Measurements from ENCODE around the gene DHX34. TPM values are rescaled to one million over a fixed set of nuclear protein-coding genes. Genes with fewer than 3 reads are reported as not detected.

DHX34 gene
- total RNA-seq, 1 experiment from 2014 or later: 26.8 TPM

DNA sequence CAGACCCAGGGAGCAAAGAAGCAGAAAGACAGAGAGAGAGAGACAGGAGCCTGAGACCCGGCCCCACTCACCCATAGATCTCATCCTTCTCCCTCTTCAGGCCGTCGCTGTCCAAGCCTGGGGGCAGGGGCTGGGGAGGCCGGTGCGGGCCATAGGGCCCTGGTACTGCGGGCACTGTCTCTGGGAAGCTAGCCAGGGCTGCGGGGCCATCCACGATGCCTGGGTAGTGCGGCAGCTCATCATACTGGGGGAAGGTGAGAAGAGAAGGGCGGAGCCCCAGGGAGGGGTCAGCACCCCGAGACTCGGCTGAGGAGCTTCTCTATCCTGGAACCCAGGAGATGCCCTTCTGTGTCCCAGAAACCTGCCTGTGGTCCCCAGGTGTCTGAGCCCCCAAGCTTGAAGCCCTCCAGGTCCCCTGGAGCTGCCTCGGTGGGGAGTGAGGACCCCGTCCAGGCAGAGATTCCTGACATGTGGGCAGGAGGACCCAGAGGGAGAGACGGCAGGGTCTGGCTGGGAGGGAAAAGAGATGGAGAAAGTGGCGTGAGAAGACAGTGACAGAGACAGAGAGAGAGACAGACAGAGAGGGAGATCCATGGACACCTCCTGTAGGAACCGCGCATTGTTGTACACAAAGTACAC lies 68.1 kb downstream of the DHX34 start:
- DNase-seq (ENCODE audit: low read depth): no peak

DNA sequence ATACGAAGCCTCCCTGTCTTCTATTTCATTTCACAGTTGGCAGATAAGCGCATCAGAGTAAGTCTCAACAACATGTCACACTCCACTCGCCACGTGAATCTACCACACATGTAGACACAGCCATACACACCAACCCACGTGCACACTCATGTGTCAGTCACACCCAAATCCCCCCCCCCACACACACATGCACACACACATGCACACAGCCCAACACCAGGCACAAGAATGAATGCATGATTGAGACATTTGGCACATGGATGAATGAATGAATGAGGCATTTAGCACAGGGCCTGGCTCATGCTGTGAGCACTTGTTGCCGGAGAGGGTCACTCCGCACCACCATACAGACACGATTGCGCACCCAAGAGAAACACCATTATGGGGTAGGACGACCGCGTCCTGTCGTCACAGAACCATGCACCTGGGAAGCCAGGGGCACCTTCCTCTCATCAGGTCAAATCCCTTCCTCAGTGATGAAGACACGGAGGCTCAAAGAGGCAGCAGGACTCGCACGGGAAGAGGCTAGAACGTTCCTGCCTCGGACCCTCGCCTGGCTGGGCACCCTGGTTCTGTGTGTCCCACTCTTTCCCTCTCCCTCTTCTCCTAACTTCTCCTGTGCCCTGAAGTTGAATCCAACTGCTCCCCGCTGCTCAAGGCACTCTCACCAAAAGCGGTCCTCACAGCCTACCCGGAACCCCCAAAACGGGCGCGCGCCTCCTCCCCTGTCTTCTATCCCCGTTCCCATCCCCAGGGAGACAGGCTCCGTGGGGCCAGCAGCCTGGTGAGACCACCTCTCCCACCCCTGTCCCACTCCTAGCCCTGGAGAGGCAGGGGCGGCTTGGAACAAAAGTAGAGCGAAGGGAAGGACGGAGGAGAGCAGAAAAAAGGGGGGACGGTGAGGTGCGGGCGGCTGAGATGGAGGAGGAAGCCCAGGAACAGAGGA lies 68.9 kb downstream of the DHX34 start:
- no peak for DNase-seq (ENCODE audit: low read depth)

DNA sequence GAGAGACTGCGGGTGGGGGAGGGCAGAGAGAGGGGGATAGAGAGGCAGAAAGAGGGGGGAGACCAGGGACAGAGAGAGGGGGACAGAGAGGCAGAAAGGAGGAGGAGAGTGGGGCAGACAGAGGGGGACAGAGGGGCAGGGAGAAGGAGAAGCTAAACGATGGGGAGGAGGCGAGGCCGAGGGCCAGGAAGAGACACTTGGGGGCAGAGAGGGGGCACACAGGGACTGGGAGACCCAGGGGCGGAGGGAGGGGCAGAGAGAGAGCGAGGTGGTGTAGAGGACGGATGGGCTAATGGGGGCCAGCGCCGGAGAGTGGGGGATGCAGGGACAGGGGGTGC lies 69.5 kb downstream of the DHX34 start:
- no peak for DNase-seq (ENCODE audit: low read depth)

DNA sequence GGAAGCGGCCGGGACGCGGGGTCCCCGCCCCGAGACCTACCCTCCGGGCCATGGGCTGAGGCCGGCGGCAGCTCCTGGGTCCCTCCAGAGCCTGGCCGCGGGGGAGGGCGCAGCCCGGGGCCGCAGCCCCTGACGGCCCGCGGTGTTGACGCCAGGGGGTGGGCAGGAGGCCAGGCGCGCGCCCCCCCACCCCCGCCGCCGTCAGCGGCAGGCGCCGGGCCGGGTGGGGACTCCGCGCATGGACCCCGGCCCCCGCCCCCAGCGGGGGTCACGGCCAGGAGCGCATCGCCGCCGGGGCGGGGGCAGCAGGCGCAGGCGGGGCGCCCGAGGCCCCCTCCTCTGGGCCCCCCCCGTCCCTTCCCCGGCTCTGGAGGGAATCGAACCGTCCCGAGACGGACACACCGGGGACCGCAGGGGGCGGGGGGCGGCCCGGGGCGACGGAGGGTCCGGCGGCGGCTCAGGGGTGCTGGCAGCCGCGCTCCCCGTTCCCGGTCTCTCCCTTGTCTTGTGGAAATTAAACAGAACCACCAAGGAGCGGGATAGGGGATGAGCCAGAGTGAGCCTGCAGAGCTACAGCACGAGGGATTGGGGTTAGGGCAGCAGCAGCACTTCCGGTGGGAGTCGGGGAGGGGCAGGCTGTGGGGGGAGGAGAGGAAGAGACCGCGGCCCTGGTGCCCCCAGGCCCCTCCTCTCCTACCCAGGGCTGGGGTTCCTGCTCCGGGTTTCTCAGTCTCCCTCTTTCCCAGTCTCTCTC lies 70.1 kb downstream of the DHX34 start, which contains the start of gene MEIS3:
Gene MEIS3, minus strand, starts transcription at position 498 of the 754 bp plus-strand sequence. Its CDS starts 446 bp downstream, at position 52.
- DNase-seq (ENCODE audit: low read depth): no peak

DNA sequence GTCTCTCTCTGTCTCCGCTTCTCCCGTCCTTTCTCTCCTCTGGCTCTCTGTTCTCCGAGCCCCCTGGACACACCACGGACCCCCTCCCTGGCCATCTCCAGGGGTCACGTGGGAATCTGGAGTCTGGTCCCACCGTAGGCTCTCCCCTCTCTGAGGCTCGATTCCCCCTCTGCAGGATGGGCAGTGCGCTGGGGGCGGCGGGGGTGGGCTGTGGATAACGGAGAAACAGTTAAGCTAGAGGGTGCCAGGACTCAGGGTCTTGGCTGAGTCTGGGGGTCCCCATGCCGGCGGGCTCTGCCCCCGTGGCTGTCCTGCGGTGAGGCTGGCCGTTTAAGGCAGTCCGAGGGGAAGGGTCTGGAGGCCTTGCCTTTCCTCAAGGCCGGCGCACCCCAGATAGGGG lies 70.7 kb downstream of the DHX34 start:
- DNase-seq (ENCODE audit: low read depth): no peak

DNA sequence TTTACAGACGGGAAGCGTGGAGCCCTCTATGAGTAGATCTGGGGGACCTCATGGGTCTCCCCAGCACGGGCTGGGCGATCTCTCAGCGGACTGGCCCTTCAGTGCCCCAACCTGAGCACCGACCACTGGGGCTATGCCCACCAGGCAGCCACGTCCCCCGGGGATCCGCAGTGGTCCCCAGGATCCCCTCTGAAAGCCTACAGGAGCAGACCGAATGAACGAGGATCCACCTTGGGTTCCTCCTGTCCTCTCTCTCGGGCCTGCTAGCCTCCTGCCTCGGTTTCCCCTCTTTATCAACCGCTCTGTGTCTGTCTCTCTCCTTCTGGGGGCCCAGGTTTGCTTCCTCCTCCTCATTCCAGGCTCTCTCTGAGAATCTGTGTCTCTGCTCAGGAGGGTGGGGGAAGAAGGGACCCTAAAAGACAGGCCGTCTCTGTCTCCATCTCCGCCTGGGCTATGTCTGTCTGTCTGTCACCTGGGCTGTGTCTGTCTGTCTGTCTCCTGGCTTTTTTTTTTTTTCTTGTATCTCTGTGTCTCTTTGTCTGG lies 72.2 kb downstream of the DHX34 start:
- no peak for DNase-seq (ENCODE audit: low read depth)

DNA sequence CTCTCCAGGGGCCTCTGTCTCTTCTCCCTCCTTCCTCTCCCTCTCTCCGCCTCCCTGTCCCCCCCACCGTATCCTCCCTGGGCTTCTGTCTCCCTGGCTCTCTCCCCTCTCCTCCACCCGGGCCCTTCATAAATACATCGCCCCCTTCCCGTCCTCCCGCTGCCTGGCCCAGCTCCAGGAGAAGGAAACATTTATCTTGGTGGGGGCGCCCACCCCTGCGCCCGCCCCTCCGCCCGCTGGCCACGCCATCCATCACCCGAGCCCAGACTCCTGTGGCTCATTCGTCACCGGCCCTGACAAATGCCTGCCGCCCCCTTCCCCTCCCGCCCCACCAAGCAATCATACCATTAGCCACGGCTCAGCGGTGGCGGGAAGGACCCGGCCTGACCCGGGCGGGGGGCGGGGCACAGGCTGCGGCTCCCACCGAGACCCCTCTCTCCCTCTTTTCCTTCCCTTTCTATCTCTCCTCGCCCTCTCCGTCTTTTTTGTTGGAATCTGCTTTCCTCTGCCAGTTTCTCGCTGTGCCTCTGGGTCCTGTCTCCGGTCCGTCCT lies 72.8 kb downstream of the DHX34 start:
- no peak for DNase-seq (ENCODE audit: low read depth)

DNA sequence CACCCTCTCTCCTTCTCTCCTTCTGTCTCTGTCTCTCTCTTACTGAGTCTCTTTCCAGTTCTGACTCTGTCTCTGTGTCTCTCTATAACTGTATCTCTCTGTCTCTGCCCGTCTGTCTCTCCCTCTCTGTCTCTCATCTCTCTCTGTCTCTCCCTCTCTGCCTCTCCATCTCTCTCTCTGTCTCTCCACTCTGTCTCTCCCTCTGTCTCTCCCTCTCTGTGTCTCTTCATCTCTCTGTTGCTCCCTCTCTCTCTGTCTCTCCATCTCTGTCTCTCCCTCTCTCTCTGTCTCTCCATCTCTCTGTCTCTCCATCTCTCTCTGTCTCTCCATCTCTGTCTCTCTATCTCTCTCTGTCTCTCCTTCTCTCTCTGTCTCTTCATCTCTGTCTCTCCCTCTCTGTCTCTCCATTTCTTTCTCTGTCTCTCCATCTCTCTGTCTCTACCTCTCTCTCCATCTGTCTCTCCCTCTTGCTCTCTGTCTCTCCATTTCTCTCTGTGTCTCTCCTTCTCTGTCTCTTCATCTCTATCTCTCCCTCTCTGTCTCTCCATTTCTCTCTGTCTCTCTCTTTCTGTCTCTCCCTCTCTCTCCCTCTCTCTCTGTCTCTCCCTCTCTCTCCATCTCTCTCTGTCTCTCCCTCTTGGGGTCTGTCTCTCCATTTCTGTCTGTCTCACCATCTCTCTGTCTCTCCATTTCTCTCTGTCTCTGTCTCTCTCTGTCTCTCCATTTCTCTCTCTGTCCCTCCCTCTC lies 73.5 kb downstream of the DHX34 start:
- DNase-seq (ENCODE audit: low read depth): no peak

DNA sequence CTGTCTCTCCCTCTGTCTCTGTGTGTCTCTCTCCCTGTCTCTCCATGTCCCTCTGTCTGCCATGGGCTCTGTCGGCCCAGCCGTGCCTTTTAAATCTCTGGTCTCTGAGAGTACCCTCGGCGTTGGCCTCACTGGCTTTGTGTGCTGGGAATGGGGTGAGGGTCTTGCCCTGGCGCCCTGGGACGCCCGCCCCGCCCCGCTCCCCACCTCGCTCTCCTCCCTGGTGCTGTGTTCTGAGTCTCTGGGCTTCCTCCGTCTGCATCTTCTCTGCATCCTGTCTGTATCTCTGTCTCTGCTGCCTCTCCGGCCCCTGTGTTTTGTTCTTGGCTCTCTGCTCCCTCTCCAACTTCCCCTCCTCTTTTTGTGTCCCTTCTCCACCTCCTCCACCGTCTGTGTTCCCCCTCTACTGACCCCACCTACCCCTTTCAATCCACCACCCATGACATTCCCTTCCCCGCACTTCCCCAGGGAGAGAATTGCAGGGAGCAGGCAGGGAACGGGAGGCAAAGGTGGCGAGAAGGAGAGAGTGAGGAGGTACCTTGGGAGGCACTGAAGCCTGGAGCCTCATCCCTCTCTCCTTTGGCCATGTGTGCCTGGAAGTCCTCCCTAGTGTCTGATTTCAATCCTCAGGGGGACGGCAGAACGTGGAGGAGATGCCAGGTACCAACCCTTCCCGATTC lies 74.2 kb downstream of the DHX34 start:
- DNase-seq (ENCODE audit: low read depth): no peak

DNA sequence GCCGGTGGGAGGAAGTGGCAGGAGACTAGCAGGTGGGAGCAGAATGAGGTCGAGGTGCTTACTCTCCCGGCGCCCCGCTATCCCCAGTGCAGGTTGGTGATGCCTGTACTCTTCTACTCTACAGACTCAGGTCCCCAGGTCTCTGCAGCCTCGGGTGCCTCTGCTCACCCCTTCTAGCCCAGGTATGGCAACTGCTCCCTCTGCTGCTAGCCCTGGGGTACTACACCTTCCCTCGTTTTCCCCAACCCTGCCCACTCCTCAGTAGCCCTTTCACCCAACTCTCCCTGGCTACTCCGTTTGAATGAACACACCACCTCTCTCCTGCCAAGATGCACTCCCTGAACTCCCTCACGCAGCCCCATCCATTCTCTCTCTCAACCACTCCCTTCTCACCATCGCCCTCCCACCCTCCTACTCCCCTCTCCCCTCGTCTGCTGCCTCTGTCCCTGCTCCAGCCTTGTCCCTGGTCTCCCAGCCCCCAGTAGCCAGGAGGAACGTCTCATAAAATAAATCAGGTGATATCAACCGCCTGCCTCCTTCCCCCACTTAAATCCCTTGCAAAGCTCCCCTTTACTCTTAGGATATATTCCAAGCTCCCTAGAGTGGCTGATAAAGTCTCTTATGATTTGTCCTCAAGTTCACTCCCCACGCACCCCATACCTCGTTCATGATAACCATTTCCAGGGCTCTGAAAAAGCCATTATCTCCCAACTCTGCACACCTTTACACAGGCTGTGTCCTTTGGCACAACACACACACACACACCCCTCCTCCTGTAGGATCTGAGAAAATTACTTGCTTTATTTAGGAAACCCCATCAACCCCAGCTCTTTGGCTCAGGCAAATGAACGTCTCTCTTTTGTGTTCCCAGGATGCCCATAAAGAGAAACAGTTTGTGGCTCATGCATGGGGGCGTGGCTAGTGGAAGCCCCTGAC lies 78.4 kb downstream of the DHX34 start:
- DNase-seq (ENCODE audit: low read depth): peak; percentile 63

DNA sequence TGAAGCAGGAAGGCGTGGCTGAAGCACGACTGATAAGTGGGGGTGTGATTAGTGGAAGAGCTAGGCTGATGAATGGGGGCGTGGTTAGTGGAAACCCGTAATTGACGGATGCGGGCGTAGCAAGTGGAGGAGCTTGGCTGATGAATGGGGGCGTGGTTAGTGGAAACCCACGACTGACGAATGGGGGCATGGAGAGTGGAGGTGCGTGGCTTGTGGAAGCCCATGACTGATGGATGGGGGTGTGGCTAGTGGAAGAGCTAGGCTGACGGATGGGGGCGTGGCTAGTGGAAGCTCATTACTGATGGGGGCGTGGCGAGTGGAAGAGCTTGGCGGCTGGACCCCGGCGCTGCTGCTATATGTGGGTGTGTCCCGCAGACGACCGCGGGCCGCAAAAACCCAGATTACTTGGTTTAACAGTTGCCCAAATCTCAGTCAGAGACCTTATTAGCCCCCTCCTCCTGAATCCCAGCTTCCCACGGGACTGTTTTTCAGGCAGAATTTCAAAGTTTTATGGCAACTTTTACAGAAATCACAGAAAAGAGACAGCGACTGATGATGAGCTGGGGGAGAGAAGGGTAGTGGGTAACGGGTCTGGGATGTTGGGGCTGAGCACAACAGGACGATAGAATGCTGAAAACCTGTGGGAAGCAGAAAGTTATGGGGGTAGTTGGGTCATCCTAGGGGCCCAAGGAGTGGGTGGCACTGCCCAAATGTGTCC lies 79.2 kb downstream of the DHX34 start:
- DNase-seq (ENCODE audit: low read depth): peak; percentile 94

DNA sequence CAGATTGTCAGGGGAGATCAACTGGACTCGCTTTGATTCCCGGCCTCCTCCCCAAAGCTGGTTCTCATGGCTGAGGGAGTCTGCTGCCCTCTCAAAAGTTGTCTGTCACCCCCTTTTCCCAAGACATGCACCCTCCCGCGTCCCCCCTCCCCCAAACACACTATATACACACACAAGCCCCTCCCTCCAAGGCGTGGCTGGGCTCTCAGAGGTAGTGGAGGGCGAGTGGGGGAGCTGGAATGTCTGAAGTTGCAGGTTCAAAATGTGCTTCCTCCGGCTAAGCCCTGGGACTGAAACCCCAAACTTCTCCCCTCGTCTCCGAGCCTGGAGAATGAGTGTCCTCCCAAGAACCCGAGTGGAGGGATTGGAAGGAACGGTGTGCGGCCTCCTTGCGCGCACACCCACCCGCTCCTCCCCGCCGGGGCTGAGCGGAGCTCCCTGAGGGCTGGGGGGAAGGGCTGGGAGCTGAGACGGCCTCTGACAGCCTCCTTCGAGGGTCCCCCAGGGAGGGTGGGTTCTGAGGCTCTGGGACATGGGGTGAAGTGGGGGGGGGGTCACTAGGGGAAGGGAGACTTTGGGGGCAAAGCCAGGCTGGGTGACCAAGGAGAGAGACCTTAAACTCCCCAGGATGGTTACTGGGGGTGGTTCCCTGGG lies 80.2 kb downstream of the DHX34 start:
- DNase-seq (ENCODE audit: low read depth): no peak

DNA sequence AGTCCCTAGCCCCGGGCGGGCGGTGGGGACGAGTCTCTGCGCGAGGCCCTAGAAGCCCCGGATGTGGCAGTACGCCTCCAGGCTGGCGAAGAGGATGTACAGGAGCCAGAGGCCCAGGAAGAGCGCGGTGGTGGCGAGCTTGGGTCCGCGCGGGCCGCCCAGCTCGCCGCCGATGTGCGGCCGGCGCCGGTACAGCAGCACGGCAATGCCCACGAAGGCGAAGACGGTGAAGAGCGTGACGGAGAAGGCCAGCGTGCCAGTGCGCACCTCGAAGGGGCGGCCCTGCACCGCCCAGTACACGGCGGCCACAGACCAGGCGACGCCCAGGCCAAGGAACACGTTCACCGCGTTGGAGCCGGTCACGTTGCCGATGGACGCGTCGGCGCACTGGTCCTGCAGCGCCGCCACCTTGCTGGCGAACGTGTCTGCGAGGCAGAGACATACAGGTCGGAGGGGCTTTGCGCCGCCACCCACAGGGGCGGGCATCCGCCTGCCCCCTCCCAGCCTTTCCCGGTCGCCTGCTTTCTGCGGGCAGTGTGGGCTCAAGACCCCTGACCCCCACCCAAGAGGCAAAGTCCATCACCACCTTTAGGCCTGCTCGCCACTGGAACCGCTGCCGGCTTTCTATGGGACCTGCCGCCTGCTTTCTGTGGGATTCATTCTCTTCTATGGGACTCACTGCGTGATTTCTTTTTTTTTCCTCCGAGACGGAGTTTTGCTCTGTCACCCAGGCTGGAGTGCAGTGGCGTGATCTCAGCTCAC lies 81.1 kb downstream of the DHX34 start:
- DNase-seq (ENCODE audit: low read depth): no peak

DNA sequence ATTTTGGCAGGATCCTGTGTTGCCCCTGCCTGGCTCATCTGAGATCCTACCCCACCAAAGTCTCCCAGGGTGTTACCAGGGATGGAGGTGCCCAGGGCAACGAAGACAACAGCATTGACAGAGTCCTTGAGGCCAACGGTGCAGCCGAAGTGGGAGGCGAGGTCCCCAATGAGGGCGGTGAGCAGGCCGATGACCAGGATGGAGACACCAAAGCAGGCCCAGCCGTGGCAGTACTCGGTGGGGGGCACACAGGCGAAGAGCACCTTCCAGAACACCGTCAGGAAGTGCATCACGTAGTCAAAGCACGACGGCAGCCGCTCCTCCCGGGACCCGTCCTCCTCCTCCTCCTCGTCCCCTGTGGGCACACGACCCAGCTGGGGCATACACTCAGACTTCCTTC lies 83.0 kb downstream of the DHX34 start:
- no peak for DNase-seq (ENCODE audit: low read depth)
